PC-9 (cell line): ENCODE results near the gene SPOCK2.

ENCODE experiments used
- CTCF ChIP-seq: fragments of 200-600 bp; sonication (generic); conservative IDR thresholded peaks from 2 replicates; pipeline ENCODE4 v1.6.1; 2017; ENCODE audit warnings: mixed run types, antibody characterized with exemption, mild to moderate bottlenecking, moderate library complexity
- EZH2 ChIP-seq: fragments of 200-600 bp; sonication (generic); IDR thresholded peaks from 2 replicates; pipeline ENCODE4 v1.8.0; 2017; ENCODE audit warnings: antibody characterized with exemption, low read depth

- TF ChIP-seq CTCF (no peak), EZH2 (no peak)
Measured at GRCh38 chr10:72056113-72056512, 32.2 kb downstream of the SPOCK2 start.
